Esophagus squamous epithelium (tissue), 5 donors: ENCODE data around the gene CLCN2. TPM values are rescaled to one million over a fixed set of nuclear protein-coding genes. Genes with fewer than 3 reads are reported as not detected.

Source experiments
- DNase-seq: peaks from one replicate; lab custom pipeline; 2025; lab: John Stamatoyannopoulos, UW
- H3K27ac ChIP-seq, 4 donors: fragments of 200-600 bp; sonication (generic); one replicate each; pipeline ENCODE4 v1.5.1; 2016 to 2019; ENCODE audit warnings: mild to moderate bottlenecking in 1 of 4
- H3K27me3 ChIP-seq, 4 donors: fragments of 200-600 bp; sonication (generic); 1 replicate in 3 of 4; 2 replicates in 1 of 4; pipeline versions ENCODE4 v1.5.1 to v1.6.0; 2017 to 2021; ENCODE audit warnings: antibody characterized with exemption in 1 of 4
- H3K36me3 ChIP-seq, 3 donors: fragments of 200-600 bp; sonication (generic); one replicate each; pipeline ENCODE4 v1.5.1; 2016 to 2019
- H3K4me1 ChIP-seq, 3 donors: fragments of 200-600 bp; sonication (generic); one replicate each; pipeline ENCODE4 v1.5.1; 2017 to 2019
- H3K4me3 ChIP-seq, 4 donors: fragments of 200-600 bp; sonication (generic); 1 replicate in 3 of 4; 2 replicates in 1 of 4; pipeline ENCODE4 v1.5.1; 2016 to 2019; ENCODE audit warnings: mild to moderate bottlenecking in 2 of 4, moderate library complexity in 1 of 4
- H3K9me3 ChIP-seq, 3 donors: fragments of 200-600 bp; sonication (generic); one replicate each; pipeline ENCODE4 v1.5.1; 2016 to 2019
- POLR2A ChIP-seq, 4 donors: fragments of 450-650 bp; IDR thresholded peaks; one replicate each; pipeline ENCODE4 v1.6.1; 2017; ENCODE audit warnings: antibody characterized with exemption in 4 of 4, mild to moderate bottlenecking in 4 of 4, moderate library complexity in 3 of 4
- WGBS, 2 donors: methylation state at CpG; one replicate each; pipeline ENCODE4 v1.1.5; 2018; 5-methylcytosine and 5-hydroxymethylcytosine counted together
- intact Hi-C: fragments of 100-400 bp; cut with DNase I; formaldehyde crosslinking; loops from one replicate; pipeline ENCODE4 v1.15.0; 2022
- total RNA-seq, 4 donors: library from RNA; depleted of rRNA; stranded (reverse); fragments of >200 nt; gene quantifications; one replicate each; pipeline ENCODE4 v1.1.0, GENCODE V29; 2016
- TF ChIP-seq, protein P1 (sequence below), 6 experiments: fragments of 450-650 bp in 4 of 6; fragments of 200-600 bp in 2 of 6; sonication (generic) in 2 of 6; IDR thresholded peaks; one replicate each; pipeline ENCODE4 v1.5.1; 2016 to 2019; ENCODE audit warnings: antibody characterized with exemption in 6 of 6, mild to moderate bottlenecking in 4 of 6, moderate library complexity in 4 of 6
- donor health status: DM: yes; HTN: yes; CAD: no.

The CLCN2 gene
- total RNA-seq, 4 donors from 2014 or later, result 2.1 to 4.2 (median 3.0) TPM

DNA sequence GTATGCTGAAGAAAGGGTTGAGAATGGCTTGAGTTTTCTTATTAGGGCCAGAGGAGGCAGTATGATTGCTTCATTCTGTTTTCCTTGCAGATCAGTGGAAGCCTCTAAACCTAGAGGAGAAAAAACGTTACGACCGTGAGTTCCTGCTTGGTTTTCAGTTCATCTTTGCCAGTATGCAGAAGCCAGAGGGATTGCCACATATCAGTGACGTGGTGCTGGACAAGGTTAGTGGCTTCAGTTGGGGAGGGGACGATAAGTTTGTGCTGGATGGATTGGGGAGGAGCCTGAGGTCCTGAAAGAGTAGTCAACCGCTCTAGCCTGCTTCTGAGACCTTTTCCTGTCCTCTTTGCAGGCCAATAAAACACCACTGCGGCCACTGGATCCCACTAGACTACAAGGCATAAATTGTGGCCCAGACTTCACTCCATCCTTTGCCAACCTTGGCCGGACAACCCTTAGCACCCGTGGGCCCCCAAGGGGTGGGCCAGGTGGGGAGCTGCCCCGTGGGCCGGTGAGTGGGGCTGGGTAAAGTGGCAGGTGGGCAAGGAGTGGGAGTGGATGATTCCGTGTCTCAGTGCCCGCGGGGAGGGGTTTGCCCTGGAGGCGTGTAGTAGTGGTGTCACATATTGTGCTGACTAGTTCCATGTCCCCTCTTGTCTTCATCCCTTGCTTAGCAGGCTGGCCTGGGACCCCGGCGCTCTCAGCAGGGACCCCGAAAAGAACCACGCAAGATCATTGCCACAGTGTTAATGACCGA is 38.5 kb downstream of the CLCN2 start:
- 66 to 84% methylated on average over 10 to 12 of the region's 20 CpGs for WGBS, 2 donors
- peaks cover 75 to 86% (median 82%) of the 10 kb centered on the region in 3 donors for H3K36me3 ChIP-seq
- no peaks in the 10 kb centered on the region for H3K27me3 ChIP-seq
- peak overlapping the region in 2 of 4 donors; percentile 32 to 55 for H3K27ac ChIP-seq
- TF ChIP-seq, protein P1, sequence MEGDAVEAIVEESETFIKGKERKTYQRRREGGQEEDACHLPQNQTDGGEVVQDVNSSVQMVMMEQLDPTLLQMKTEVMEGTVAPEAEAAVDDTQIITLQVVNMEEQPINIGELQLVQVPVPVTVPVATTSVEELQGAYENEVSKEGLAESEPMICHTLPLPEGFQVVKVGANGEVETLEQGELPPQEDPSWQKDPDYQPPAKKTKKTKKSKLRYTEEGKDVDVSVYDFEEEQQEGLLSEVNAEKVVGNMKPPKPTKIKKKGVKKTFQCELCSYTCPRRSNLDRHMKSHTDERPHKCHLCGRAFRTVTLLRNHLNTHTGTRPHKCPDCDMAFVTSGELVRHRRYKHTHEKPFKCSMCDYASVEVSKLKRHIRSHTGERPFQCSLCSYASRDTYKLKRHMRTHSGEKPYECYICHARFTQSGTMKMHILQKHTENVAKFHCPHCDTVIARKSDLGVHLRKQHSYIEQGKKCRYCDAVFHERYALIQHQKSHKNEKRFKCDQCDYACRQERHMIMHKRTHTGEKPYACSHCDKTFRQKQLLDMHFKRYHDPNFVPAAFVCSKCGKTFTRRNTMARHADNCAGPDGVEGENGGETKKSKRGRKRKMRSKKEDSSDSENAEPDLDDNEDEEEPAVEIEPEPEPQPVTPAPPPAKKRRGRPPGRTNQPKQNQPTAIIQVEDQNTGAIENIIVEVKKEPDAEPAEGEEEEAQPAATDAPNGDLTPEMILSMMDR (IDR thresholded peaks at IDR 0.05), result no peak
- no peak for TF ChIP-seq POLR2A (IDR thresholded peaks at IDR 0.05)
- intact Hi-C loops, result no loop called here
- H3K9me3 ChIP-seq, result no peaks in the 10 kb centered on the region
- H3K4me1 ChIP-seq, result peaks cover 19 to 48% (median 34%) of the 10 kb centered on the region in 3 donors
- no peak for DNase-seq
- no peak overlapping the region for H3K4me3 ChIP-seq

DNA sequence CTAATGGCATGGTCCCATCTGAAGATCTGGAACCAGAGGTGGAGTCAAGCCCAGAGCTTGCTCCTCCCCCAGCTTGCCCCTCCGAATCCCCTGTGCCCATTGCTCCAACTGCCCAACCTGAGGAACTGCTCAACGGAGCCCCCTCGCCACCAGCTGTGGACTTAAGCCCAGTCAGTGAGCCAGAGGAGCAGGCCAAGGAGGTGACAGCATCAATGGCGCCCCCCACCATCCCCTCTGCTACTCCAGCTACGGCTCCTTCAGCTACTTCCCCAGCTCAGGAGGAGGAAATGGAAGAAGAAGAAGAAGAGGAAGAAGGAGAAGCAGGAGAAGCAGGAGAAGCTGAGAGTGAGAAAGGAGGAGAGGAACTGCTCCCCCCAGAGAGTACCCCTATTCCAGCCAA is 39.7 kb downstream of the CLCN2 start:
- Histone ChIP-seq H3K27ac (peak overlapping the region in 2 of 4 donors; percentile 55 to 100), H3K36me3 (peaks cover 62 to 86% (median 74%) of the 10 kb centered on the region in 3 donors), H3K4me3 (no peak overlapping the region), H3K4me1 (peaks cover 30 to 60% (median 46%) of the 10 kb centered on the region in 3 donors), H3K9me3 (no peaks in the 10 kb centered on the region), H3K27me3 (no peaks in the 10 kb centered on the region)
- no peak for DNase-seq
- WGBS, 2 donors, result 100% methylated on average over 2 of the region's 5 CpGs
- TF ChIP-seq, protein P1 (IDR thresholded peaks at IDR 0.05), result no peak
- no peak for TF ChIP-seq POLR2A (IDR thresholded peaks at IDR 0.05)
- intact Hi-C loops, result no loop called here

DNA sequence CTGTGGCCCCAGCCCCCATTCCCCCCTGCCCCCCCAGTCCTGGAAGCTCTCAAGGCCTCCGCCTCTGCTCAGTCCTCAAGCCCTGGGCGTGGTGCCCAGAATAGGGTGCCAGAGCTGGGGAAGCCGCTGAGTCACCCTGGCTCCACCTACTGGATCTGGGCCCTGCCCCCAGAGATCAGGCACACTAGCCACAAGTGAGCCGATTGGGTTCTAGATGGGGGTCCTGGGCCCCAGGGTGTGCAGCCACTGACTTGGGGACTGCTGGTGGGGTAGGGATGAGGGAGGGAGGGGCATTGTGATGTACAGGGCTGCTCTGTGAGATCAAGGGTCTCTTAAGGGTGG is 41.3 kb downstream of the CLCN2 start:
- Histone ChIP-seq H3K27ac (peak overlapping the region; percentile 92 to 100 (median 98)), H3K36me3 (peaks cover 46 to 76% (median 59%) of the 10 kb centered on the region in 3 donors), H3K27me3 (no peaks in the 10 kb centered on the region), H3K4me3 (peak overlapping the region; percentile 23 to 64 (median 50)), H3K9me3 (no peaks in the 10 kb centered on the region), H3K4me1 (peaks cover 36 to 74% (median 55%) of the 10 kb centered on the region in 3 donors)
- peak; percentile 55 for DNase-seq
- WGBS, 2 donors, result 0% methylated on average over 1 of the region's 4 CpGs; no CpG with 5 or more reads in 1 of the 2 donors
- intact Hi-C loops, result no loop called here
- TF ChIP-seq POLR2A (IDR thresholded peaks at IDR 0.05), result no peak
- TF ChIP-seq, protein P1 (IDR thresholded peaks at IDR 0.05), result no peak

DNA sequence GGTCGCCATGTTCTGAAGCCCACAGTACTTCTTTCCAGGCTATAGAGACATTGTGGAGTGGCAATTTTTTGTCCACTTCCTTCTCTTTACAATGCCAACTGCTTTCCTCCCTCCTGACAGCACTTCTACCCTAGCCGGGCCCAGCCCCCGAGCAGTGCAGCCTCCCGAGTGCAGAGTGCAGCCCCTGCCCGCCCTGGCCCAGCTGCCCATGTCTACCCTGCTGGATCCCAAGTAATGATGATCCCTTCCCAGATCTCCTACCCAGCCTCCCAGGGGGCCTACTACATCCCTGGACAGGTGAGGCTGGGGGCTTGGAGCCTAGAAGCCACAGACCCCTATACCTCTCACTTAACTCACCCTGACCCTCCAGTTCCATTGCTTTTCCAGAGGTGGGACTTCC is 44.2 kb downstream of the CLCN2 start:
- Histone ChIP-seq H3K4me3 (peak overlapping the region in 2 of 4 donors; percentile 70 to 94), H3K36me3 (peaks cover 19 to 48% (median 30%) of the 10 kb centered on the region in 3 donors)

More for the DNA sequence above, 44.2 kb downstream of the CLCN2 start:
- intact Hi-C loops, result no loop called here
- TF ChIP-seq, protein P1 (IDR thresholded peaks at IDR 0.05), result no peak
- no peak for TF ChIP-seq POLR2A (IDR thresholded peaks at IDR 0.05)
- peaks cover 36 to 76% (median 55%) of the 10 kb centered on the region in 3 donors for H3K4me1 ChIP-seq
- 34% methylated on average over 5 of the region's 5 CpGs; no CpG with 5 or more reads in 1 of the 2 donors for WGBS, 2 donors
- peak overlapping the region; percentile 10 to 100 (median 96) for H3K27ac ChIP-seq
- no peaks in the 10 kb centered on the region for H3K9me3 ChIP-seq
- no peaks in the 10 kb centered on the region for H3K27me3 ChIP-seq
- no peak for DNase-seq
